Stimulated activated memory B cell treated with anti-CD40 and anti-IgM and Interleukin-4, amounts not matched to agents 10 μg/mL and 1 μg/mL and 100 μg/mL, for 72 hours (primary cell): ENCODE results near the gene PIGH.

ENCODE experiments used
- ATAC-seq: fragments of 150-1000 bp; cut with Tn5 transposase; 2 replicates; pipeline ENCODE4 v1.10.0; 2021
- H3K27ac Mint-ChIP-seq: one replicate; pipeline ENCODE4 v1.8.0; 2022; ENCODE audit warnings: mild to moderate bottlenecking, mixed read lengths
- H3K27me3 Mint-ChIP-seq: one replicate; pipeline ENCODE4 v1.8.0; 2022; ENCODE audit warnings: mixed read lengths
- H3K36me3 Mint-ChIP-seq: one replicate; pipeline ENCODE4 v1.8.0; 2022; ENCODE audit warnings: mixed read lengths
- H3K4me1 Mint-ChIP-seq: one replicate; pipeline ENCODE4 v1.8.0; 2022; ENCODE audit warnings: mixed read lengths
- H3K4me3 Mint-ChIP-seq: one replicate; pipeline ENCODE4 v1.8.0; 2022; ENCODE audit warnings: mild to moderate bottlenecking, moderate library complexity, mixed read lengths
- H3K9me3 Mint-ChIP-seq: one replicate; pipeline ENCODE4 v1.8.0; 2022; ENCODE audit warnings: mixed read lengths

Gene PIGH

DNA sequence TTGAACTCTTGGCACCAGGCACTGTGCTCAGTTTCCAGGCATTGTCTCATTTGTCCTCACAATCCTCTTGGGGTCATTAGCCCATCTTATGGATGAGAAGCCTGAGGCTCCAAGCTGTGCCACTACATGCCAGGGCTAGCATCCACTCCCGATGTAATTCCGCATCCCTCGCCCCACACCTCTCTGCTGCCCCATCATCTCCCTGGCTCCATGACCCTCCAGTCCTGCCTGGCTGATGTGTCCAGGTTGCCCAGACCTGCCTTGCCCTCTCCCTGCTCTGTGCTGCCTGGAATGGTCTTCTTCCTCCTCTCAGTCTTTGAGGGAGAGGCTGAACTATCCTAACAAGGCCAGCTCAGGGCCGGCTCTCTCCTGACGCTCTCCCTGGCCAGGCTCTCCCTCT lies 27.5 kb downstream of the PIGH start:
- no peaks in the 10 kb centered on the region for H3K9me3 Mint-ChIP-seq
- H3K27ac Mint-ChIP-seq, result no peak overlapping the region
- H3K27me3 Mint-ChIP-seq, result peaks cover 7% of the 10 kb centered on the region
- no peaks in the 10 kb centered on the region for H3K36me3 Mint-ChIP-seq
- H3K4me1 Mint-ChIP-seq, result peaks cover 7% of the 10 kb centered on the region
- H3K4me3 Mint-ChIP-seq, result no peak overlapping the region
- ATAC-seq, result no peak

DNA sequence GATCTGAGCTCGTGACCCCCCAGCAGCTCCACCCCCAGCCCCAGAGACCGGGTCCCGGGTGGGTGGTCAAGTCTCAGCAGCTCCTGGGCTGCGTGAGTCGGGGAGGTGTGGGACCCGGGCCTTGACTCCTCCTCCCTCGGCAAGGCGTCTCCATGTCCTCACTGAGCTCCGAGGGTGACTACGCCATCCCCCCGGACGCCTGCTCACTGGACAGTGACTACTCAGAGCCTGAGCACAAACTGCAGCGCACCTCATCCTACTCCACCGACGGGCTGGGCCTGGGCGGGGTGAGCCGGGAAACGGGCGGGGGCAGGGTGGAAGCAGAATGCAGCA lies 28.1 kb downstream of the PIGH start:
- Mint-ChIP-seq H3K36me3 (no peaks in the 10 kb centered on the region), H3K4me3 (no peak overlapping the region), H3K9me3 (no peaks in the 10 kb centered on the region), H3K27me3 (peaks cover 7% of the 10 kb centered on the region), H3K4me1 (peaks cover 7% of the 10 kb centered on the region), H3K27ac (no peak overlapping the region)
- no peak for ATAC-seq

DNA sequence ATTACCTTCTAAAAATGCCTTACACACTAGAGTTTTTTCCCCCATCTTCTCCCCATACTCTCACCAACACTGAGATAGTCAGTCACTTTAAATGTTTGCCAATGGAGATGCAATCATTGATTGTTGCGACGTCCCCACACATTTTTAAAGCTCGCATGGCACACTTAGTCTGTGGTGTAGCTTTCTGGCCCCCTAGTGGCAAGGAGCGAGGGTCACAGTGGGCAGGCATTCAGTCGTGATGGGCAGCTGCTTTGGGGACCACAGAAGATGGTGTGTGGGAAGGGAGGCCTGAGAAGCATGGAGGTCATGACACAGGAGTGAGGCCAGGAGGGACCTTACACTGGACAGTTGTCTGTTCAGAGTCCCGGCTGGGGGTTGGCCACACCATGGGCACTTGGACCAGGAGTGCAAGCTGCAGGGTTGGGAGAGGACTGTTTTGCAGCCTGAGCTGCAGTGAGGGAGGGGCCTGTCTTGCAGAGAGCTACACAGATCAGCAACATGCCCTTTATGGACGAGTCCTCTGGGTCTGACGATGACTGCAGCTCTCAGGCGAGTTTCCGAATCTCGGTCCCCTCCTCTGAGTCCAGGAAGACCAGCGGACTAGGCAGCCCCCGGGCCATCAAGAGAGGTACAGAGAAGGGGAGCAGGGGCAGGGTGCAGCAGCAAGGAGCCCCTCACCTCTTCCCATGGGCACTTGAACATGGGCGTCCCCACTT lies 28.6 kb downstream of the PIGH start:
- no peaks in the 10 kb centered on the region for H3K36me3 Mint-ChIP-seq
- H3K9me3 Mint-ChIP-seq, result no peaks in the 10 kb centered on the region
- H3K27ac Mint-ChIP-seq, result no peak overlapping the region
- H3K4me1 Mint-ChIP-seq, result peaks cover 7% of the 10 kb centered on the region
- H3K4me3 Mint-ChIP-seq, result no peak overlapping the region
- H3K27me3 Mint-ChIP-seq, result peaks cover 7% of the 10 kb centered on the region
- ATAC-seq, result peak; percentile 78

DNA sequence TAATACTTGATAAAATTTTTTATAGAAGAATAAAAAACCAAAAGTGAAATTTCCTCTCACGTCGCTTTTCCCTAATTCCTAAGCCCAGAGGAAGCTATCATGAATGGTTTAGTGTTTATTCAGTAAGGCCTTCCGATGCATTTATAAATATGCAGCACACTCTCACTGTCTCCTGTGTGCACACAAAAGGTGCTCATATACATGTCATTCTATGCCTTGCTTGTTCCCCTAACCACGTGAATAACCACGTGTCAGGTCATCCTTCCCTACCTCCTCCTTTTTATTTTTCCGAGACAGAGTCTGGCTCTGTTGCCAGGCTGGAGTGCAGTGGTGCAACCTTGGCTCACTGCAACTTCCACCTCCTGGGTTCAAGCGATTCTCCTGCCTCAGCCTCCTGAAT lies 29.6 kb downstream of the PIGH start:
- ATAC-seq, result no peak
- peaks cover 7% of the 10 kb centered on the region for H3K4me1 Mint-ChIP-seq
- no peaks in the 10 kb centered on the region for H3K36me3 Mint-ChIP-seq
- H3K27me3 Mint-ChIP-seq, result peaks cover 7% of the 10 kb centered on the region
- H3K4me3 Mint-ChIP-seq, result no peak overlapping the region
- H3K27ac Mint-ChIP-seq, result no peak overlapping the region
- H3K9me3 Mint-ChIP-seq, result no peaks in the 10 kb centered on the region

DNA sequence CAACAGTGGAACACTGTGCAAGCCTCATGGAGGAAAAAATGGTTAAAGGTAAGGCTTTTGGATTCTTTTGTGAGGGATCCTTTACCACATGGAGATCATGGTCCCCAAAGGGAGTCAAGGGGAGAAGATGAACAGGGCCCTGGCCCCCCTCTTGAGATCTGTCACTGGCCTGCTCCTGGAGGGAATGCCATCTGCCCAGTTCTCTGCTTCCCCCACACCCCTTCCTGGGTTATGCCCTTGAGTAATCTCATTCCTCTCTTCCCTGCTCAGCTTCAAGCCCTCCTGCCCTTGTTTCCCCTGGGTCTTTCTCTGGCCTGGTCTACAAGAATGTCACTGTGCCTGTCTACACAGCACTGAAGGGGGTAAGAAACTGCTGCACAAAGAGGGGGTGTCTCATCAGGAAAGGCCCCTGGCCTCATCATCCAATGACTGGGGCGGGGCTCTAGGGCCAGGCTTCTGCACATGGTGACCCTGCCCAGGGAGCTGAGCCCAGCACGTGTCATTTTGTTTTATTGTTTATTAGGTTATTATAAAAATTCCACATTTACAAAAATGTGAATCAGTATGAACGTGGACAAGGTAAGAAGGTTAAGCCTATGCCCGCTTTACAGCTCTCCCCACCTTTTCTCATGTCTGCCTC lies 30.3 kb downstream of the PIGH start:
- peaks cover 7% of the 10 kb centered on the region for H3K27me3 Mint-ChIP-seq
- H3K36me3 Mint-ChIP-seq, result no peaks in the 10 kb centered on the region
- H3K27ac Mint-ChIP-seq, result no peak overlapping the region
- H3K9me3 Mint-ChIP-seq, result no peaks in the 10 kb centered on the region
- H3K4me3 Mint-ChIP-seq, result no peak overlapping the region
- H3K4me1 Mint-ChIP-seq, result peaks cover 10% of the 10 kb centered on the region
- no peak for ATAC-seq

DNA sequence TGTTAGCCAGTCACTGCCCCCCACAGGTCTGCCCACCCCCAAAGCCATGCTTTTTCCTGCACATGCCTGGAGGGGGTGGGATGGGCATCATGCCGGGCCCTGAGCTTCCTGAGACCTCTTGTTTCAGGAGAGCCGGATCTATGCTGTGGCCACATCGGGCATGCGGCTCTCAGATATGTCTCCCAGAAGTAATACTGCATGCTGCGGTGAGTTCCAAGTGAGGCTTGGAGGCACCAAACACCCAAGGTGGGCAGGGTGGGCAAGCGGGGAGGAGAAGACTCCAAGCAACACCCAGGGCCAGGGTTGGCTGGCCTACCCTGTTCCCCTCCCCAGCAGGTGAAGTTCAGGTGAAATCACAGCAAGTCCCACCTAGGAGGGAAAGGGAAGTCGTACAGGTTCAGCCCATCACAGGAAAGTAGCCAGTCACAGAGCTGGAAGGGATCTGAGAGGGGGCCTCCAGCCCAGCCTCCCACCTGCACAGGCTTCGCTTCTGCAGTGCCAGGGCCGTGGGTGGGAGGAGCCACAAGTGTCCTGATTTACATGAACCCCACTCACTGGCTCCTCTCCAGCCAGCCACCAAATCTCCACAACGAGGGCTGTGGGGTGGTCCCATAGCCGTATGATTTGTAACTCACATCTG lies 30.9 kb downstream of the PIGH start:
- peaks cover 16% of the 10 kb centered on the region for H3K4me1 Mint-ChIP-seq
- no peak overlapping the region for H3K27ac Mint-ChIP-seq
- H3K27me3 Mint-ChIP-seq, result peaks cover 7% of the 10 kb centered on the region
- no peaks in the 10 kb centered on the region for H3K36me3 Mint-ChIP-seq
- ATAC-seq, result no peak
- H3K9me3 Mint-ChIP-seq, result no peaks in the 10 kb centered on the region
- no peak overlapping the region for H3K4me3 Mint-ChIP-seq

DNA sequence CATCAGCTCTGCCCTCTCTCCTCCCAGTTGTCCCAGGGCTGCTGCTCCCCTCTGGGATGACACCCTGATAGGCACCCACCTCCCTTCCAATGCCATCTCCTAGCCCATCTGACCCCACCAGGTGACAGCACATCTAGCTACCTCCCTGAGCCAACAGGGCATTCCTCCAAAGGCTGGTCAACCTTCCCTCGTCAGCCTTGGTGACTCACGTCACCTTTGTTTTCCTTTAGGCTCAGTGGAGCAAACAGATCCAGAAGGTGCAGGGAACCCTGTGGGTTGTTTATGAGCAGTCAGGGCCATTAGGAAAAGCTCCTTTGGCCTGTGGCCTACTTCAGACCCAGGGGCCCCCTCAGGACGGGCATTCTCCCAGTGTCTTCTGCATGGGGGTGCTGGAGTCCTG lies 32.4 kb downstream of the PIGH start:
- Mint-ChIP-seq H3K27me3 (peaks cover 2% of the 10 kb centered on the region), H3K27ac (no peak overlapping the region), H3K9me3 (no peaks in the 10 kb centered on the region), H3K4me3 (no peak overlapping the region), H3K4me1 (peaks cover 17% of the 10 kb centered on the region), H3K36me3 (no peaks in the 10 kb centered on the region)
- no peak for ATAC-seq

DNA sequence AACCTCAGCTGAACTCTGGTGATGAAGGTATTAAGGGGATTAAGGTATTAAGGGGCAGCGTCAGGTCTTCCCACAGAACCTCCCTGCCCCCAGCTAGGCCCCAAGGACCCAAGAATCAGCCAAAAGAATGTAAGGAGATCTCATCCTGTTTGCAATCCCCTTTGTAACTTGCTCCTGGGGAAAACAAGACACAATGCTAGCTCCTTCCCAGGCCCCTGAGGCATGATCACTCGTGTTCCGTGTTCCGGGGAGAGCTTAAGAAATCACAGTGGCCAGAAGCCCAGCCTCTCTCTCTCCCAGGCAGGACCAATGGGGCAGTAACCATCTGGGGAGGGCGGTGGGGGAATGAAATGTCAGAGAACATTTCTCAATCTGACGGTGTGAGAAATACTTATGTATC lies 33.2 kb downstream of the PIGH start:
- Mint-ChIP-seq H3K36me3 (no peaks in the 10 kb centered on the region), H3K9me3 (no peaks in the 10 kb centered on the region), H3K27me3 (no peaks in the 10 kb centered on the region), H3K27ac (no peak overlapping the region), H3K4me1 (peaks cover 17% of the 10 kb centered on the region), H3K4me3 (no peak overlapping the region)
- ATAC-seq, result no peak

DNA sequence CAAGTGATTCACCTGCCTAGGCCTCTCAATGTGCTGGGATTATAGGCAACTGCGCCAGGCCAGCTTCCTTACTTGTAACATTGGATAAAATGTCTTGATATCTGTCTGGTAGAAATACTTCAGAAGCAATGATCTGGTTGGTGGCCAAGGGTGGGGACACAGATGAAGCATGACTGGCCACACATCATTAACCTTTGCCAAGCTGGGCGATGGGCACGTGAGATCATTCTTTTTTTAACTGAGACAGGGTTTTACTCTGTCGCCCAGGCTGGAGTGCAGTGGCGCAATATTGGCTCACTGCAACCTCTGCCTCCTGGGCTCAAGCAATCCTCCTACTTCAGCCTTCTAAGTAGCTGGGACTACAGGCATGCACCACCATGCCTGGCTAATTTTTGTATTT lies 35.8 kb downstream of the PIGH start:
- Mint-ChIP-seq H3K36me3 (no peaks in the 10 kb centered on the region), H3K4me1 (peaks cover 10% of the 10 kb centered on the region), H3K27me3 (no peaks in the 10 kb centered on the region), H3K27ac (no peak overlapping the region), H3K4me3 (no peak overlapping the region), H3K9me3 (no peaks in the 10 kb centered on the region)
- ATAC-seq, result no peak

DNA sequence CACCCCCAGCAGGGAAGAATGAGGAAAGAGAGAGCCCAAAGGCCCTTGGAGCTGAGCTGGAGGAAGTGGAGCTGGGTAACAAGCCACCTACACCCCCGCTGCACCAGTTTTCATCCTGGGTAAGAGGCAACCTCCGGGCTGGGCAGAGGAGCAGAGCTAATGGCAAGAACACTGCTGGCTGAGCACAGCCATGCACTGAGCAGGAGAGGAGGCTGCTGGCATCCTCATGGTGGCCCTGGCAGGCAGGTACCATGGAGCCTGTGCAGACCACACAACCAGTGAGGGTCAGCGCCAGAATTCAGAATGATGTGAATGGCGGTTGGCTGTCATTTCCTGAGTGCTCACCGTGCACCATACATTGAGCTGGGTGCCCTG lies 37.3 kb downstream of the PIGH start:
- no peaks in the 10 kb centered on the region for H3K9me3 Mint-ChIP-seq
- H3K4me1 Mint-ChIP-seq, result peaks cover 10% of the 10 kb centered on the region
- H3K27ac Mint-ChIP-seq, result no peak overlapping the region
- H3K36me3 Mint-ChIP-seq, result no peaks in the 10 kb centered on the region
- H3K27me3 Mint-ChIP-seq, result no peaks in the 10 kb centered on the region
- ATAC-seq, result no peak
- H3K4me3 Mint-ChIP-seq, result no peak overlapping the region

DNA sequence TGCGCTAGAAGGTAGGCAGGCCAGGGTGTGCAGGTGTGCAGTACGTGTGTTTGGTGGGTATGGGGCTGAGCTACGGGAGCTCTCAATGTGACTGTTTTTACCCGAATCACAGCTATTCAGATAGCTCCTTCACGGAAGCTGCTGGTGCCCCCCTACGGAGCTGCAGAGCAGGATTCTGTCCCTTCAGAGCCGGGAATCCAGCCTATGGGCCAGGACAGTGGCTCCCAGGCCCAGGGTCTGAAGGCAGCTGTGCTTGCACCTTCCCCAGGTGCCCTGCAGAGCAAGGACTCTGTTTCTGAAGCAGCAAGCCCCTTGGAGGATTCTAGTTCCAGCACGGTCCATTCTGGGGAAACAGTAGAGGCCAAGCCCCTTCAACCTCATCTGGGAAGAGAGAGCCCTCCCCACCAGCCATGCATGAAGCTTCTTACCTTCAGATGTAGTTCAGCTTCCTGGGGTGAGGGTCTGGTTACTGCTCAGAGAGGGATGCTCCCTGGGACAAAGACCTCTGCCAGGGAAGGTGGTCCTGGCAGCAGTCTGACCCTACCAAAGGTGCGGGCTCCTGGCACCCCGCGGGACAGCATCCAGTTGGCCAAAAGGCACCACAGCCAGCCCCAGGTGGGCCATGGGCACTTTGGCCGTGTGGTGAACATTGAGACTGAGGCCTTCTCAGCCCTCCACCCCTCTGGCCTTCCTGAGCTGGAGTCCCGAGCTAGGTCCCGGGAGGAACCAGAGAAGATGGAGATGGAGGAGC lies 37.9 kb downstream of the PIGH start:
- H3K27ac Mint-ChIP-seq, result no peak overlapping the region
- H3K9me3 Mint-ChIP-seq, result no peaks in the 10 kb centered on the region
- no peak for ATAC-seq
- H3K4me1 Mint-ChIP-seq, result peaks cover 10% of the 10 kb centered on the region
- no peak overlapping the region for H3K4me3 Mint-ChIP-seq
- H3K27me3 Mint-ChIP-seq, result no peaks in the 10 kb centered on the region
- H3K36me3 Mint-ChIP-seq, result no peaks in the 10 kb centered on the region

DNA sequence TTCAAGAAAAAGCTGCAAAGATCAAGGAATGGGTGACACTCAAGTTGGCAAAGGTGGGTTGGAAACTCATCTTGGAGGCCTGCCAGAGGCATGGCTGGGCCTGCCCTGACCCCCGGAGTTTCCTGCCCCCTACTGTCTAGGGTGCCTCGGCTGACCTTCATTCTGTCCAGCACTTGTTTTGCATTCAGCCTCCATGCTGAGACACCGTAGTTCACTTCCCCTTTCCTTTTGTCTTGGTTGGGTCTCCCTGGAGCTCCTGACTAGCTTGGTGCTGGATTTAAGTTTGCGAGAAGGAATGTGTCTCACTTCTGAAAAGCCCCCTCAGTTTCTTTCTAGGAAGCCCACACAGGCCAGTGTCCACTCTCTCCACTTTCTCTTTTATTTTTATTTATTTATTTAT lies 40.4 kb downstream of the PIGH start:
- H3K27ac Mint-ChIP-seq, result no peak overlapping the region
- H3K36me3 Mint-ChIP-seq, result no peaks in the 10 kb centered on the region
- H3K9me3 Mint-ChIP-seq, result no peaks in the 10 kb centered on the region
- no peaks in the 10 kb centered on the region for H3K27me3 Mint-ChIP-seq
- no peak for ATAC-seq
- H3K4me1 Mint-ChIP-seq, result peaks cover 6% of the 10 kb centered on the region
- H3K4me3 Mint-ChIP-seq, result no peak overlapping the region

DNA sequence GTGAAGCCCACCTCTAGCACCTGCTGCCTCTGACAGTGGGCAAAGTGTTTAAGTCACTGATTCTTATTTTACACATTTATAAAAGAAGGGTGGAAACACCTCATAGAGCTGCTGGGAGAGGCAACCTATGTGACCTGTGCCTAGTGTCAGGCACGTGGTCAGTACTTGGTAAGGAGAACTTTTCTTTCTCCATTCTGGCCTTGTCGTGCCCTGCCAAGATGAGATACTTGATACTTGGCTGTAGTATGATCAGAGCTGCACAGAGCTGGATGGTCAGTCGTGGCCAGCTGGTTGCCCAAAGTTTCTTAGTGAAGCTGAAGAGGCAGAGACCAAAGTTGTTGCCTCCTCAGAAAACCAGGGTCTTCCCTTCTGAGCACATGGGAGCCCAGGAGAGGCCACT lies 42.4 kb downstream of the PIGH start:
- no peak for ATAC-seq
- Mint-ChIP-seq H3K27me3 (peaks cover under 1% of the 10 kb centered on the region), H3K9me3 (no peaks in the 10 kb centered on the region), H3K4me1 (no peaks in the 10 kb centered on the region), H3K4me3 (no peak overlapping the region), H3K27ac (no peak overlapping the region), H3K36me3 (no peaks in the 10 kb centered on the region)

DNA sequence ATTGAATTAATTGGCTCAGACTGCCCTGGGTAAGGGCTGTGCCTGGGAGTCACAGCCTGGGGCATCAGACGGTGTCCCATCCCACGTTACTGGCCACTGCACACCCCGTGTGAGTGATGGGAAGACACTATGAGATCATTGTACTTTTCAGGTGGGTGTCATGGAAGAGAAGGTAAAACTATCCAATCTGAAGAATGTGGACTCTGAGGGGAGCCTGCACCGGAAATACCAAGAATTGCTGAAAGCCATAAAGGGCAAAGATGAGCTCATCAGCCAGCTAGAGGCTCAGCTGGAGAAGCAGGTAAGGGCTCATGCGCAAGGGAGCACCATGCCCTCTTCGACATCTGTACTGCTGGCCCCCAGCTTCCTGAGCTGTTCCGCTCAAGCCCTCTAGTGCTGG lies 43.0 kb downstream of the PIGH start:
- ATAC-seq, result no peak
- Mint-ChIP-seq H3K36me3 (no peaks in the 10 kb centered on the region), H3K4me3 (no peak overlapping the region), H3K27me3 (peaks cover 6% of the 10 kb centered on the region), H3K9me3 (no peaks in the 10 kb centered on the region), H3K27ac (no peak overlapping the region), H3K4me1 (no peaks in the 10 kb centered on the region)

DNA sequence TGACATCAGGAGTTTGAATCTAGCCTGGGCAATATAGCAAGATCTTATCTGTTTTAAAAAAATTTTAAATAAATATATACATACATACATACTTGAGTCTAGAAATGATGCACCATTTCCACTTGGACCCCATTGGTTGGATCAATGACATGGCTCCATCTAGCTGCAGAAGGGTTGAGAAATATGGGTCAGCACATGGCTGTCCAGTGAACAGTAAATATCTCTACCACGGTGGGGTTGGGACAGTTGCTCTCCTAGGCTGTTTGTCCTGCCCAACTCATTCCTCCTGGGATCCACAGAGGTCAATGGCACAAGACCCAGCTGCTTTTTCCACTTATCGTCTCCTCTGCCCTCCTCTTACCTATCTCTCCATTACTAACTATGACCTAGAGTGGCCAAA lies 43.4 kb downstream of the PIGH start:
- Mint-ChIP-seq H3K9me3 (no peaks in the 10 kb centered on the region), H3K27me3 (peaks cover 11% of the 10 kb centered on the region), H3K27ac (no peak overlapping the region), H3K4me3 (no peak overlapping the region), H3K4me1 (no peaks in the 10 kb centered on the region), H3K36me3 (no peaks in the 10 kb centered on the region)
- ATAC-seq, result no peak
